GM19467 (cell line): ENCODE results near the gene SCN8A.

Experiments
- ATAC-seq: cut with Tn5 transposase; IDR thresholded peaks from one replicate; pipeline ENCODE4 v1.9.1; 2021; ENCODE audit warnings: mild to moderate bottlenecking, moderate library complexity; ENCODE audit not compliant: unreplicated experiment

Gene SCN8A

GRCh38 chr12:51666696-51667095, 75.7 kb downstream of the SCN8A start:
- ATAC-seq: no peak

- ATAC-seq: no peak
Measured at GRCh38 chr12:51667269-51667668, 76.2 kb downstream of the SCN8A start.

- ATAC-seq: no peak
Measured at GRCh38 chr12:51669271-51669670, 78.2 kb downstream of the SCN8A start.

DNA sequence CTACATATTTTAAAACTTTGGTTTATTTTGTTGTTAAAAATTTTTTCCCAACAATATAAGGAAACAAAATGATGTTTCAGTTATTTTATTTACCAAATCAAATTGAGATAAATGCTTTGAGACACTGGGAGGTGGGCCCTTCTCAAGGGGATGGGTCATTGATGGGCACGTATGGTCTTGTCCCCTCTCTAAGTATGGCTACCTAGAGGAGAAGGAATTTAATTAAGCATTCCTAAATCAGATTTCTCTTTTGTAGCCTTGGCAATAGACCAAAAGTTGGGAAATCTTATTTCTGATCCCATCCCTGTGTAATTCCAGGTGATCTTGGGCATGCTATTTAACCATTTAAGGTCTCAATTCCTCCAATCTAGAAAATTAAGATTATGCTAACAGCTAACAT, 79.0 kb downstream of the SCN8A start:
- no peak for ATAC-seq

GRCh38 chr12:51672334-51672733, 81.3 kb downstream of the SCN8A start:
- ATAC-seq: no peak

GRCh38 chr12:51675071-51675803, 84.2 kb downstream of the SCN8A start:
- no peak for ATAC-seq

- ATAC-seq: no peak
Measured at GRCh38 chr12:51676875-51677274, 85.8 kb downstream of the SCN8A start.

DNA sequence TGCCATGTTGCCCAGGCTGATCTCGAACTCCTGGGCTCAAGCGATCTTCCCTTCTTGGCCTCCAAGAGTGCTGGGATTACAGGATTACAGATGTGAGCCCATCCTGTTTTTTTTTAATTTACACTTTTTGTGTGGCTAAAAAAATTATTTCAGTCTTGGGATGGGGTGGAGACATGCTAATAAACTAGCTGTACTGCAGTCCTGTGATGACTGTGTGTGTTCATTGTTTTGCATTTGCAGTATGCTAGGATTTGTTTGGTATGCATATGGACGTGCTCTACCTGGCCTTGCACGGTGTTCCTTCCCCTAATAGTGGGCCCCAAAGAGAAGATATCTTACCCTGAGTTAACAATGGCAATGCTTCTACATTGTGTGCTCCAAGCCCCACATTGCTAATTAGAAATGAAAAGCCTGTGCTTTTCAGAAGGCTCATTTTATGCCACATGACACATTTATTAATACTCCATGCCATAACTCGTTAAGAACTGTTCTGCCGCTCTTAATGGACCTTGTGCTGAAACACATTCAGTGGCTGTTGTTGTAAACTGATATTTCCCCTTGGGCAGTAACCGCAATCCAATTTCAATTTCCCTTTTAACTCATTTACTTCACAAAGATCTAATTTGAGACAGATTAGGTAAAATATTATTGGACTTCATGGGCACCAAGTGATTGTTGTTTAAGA, 86.4 kb downstream of the SCN8A start:
- ATAC-seq: no peak

DNA sequence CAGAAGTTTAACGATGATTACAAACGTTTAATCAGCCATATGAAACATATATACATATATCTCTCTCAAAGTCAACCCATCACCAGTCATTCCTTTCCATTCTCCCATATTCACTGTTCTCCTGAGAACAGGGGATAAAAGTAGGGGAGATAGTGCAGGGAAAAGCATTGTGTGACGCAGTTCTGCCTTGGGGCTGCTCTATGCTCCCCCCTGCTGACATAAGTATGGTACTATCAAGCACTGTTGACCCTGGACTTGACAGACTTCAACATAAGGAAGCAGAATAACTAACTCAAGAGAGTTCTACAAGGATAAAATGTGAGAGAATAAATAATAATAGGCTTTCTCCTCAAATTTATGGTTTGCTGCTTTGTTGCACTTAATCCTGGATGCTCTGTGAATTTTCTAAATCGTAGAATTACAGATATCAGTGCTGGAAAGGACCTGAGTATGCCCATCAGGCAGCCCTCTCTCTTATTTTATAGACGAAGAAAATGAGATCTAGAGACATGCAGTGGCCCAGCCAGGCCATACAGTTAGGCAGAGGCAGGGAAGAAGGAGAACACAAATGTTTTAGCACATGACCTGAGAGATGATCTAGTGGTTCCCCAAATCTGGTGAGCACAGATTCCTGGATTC, 87.2 kb downstream of the SCN8A start:
- no peak for ATAC-seq

GRCh38 chr12:51682981-51683380, 91.9 kb downstream of the SCN8A start:
- ATAC-seq: no peak

- no peak for ATAC-seq
Measured at GRCh38 chr12:51683763-51684357, 92.8 kb downstream of the SCN8A start.

DNA sequence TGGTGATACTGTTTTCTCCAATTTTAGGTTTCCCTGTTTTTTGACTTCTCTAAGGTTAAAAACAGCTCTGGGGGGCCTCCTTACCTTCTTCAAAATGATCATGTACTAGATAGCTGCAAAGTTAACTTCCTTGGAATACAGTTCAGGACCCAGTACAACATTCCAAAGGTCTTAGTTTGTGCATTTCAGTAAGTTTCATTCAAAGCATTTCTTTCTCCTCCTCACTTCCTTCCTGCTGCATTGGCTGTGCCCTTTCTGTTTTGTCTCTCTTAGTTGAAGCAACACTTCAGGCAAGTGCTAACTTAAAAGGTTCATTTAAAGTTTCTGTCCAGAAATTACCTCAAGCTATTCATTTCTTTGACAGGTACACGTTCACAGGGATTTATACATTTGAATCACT, 95.7 kb downstream of the SCN8A start:
- ATAC-seq: no peak

- ATAC-seq: no peak
Measured at GRCh38 chr12:51687177-51687576, 96.1 kb downstream of the SCN8A start.

DNA sequence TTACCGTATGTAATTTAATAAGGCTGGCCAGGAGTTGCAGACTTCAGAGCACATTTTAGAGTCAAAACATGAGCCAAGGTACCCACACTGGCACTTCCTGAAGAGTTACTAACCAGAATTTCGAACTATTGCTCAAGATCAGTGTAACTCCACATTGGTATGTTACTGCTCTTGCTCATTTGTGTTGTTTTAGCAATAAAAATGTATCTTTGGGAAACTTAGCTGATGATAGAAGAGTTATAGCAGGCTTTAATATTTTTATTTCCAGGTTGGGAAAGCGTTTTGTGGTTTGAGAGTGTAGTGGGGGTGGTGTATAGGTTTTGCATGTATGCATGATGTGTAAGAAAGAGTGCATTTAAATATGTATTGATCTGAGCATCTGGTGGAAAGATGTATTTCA, 96.6 kb downstream of the SCN8A start:
- no peak for ATAC-seq

DNA sequence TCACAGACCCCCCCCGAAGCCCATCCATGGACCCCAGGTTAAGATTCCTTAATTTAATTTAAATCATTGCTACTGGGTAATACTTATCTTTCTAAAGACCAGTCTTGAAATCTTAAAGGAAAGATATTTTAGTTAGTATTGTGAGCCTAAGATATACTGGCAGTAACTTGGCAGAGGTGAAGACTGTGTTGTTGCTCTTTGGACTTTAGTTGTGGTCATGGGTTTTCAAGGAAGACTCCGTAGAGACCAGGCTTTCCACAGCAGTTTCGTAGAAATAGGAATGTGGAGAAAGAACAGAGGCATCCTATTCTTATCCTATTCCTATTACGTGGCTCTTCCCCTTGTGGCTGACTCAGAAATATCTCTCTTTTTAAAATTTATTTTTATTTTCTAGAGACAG, 99.0 kb downstream of the SCN8A start:
- ATAC-seq: no peak

DNA sequence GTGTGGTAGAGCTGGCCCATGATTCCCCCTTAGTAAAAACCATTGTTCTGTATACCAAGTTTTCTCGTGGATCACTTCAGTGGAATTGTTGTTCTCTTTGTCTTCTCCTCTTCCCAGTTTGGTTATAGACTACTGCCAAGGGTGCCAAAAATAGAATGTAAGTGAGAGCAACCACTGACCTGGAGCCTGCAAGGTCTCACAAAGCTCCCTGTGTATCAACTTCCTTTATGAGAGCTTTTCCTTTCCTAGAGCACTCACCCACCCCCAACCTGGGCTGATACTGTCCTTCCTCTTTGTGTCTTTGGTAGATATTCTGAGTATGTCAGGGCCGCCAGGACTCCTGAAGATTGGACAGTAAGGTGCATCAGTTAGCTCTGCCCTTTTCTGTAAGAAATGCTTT, 101.0 kb downstream of the SCN8A start:
- no peak for ATAC-seq

GRCh38 chr12:51693569-51693968, 102.5 kb downstream of the SCN8A start:
- no peak for ATAC-seq

GRCh38 chr12:51694146-51694545, 103.1 kb downstream of the SCN8A start:
- ATAC-seq: no peak

DNA sequence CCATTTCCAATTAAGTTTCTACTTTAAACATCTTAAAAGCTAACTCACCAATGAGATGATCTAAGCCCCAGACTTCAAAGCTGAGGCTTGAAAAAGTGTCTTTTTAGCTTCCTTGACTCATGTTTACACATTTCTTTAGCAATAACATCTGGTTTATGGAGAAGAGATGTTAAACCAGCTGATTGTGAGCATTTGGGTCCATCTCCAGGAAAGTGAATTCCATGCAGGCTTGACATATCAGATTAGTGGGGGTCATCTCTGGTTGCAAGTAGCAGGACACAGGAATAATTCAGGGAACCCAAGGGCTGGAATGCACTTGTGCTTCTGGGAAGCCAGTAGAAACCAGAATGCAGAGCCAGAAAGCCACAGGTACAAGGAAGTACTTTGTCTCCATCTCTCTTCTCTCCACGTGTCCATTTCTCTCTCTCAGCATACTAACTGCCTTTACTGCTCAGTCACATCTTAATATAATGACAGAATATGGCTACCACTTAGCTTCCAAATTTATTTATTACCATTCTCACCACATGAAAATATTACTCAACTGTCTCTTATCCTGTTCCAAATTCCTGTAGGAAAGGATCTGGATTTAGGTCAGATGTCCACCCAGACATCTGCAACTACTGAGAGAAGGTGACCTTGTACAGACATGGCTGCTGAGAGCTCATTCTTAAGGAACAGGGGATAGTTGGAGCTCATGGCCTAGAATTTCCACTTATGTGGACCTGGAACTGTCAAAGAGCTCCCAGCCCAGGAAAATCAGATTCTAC, 104.4 kb downstream of the SCN8A start:
- ATAC-seq: no peak

GRCh38 chr12:51699219-51699618, 108.2 kb downstream of the SCN8A start:
- ATAC-seq: no peak

- ATAC-seq: no peak
Measured at GRCh38 chr12:51700887-51701286, 109.9 kb downstream of the SCN8A start.
